DND-41 (cell line): ENCODE data around the gene GADD45GIP1.

Experiments used
- ATAC-seq: fragments of 200-7000 bp; cut with Tn5 transposase; 3 replicates; pipeline ENCODE4 v1.9.1; 2021; ENCODE audit warnings: low read depth; ENCODE audit not compliant: insufficient read depth
- DNase-seq: peaks from one replicate; pipeline ENCODE4 v3.0.0-alpha.2; 2020
- H2AFZ ChIP-seq: 2 replicates; pipeline ENCODE4 v1.6.0; 2012; ENCODE audit warnings: low read depth, low read length
- H3K27ac ChIP-seq: 2 replicates; pipeline ENCODE4 v1.5.1; 2012; ENCODE audit warnings: low read length, inconsistent platforms
- H3K27me3 ChIP-seq: fragments of 200-600 bp; sonication (generic); 2 replicates; pipeline ENCODE4 v1.6.0; 2012; ENCODE audit warnings: low read length, mild to moderate bottlenecking, inconsistent platforms; ENCODE audit not compliant: insufficient read depth, poor library complexity
- H3K36me3 ChIP-seq: 2 replicates; pipeline ENCODE4 v1.5.1; 2012; ENCODE audit warnings: low read length, inconsistent platforms; ENCODE audit not compliant: insufficient read depth
- H3K4me1 ChIP-seq: 2 replicates; pipeline ENCODE4 v1.5.1; 2012; ENCODE audit warnings: mild to moderate bottlenecking, low read length; ENCODE audit not compliant: insufficient read depth
- H3K4me2 ChIP-seq: 2 replicates; pipeline ENCODE4 v1.6.0; 2012; ENCODE audit warnings: mild to moderate bottlenecking, moderate library complexity, low read length, inconsistent platforms; ENCODE audit not compliant: insufficient read depth
- H3K4me3 ChIP-seq, 2 experiments: fragments of 200-600 bp in 1 of 2; shearing (Covaris generic) in 1 of 2; 2 replicates each; pipeline ENCODE4 v1.5.1; 2012 to 2016; ENCODE audit warnings: inconsistent platforms in 2 of 2, low read length in 2 of 2, mild to moderate bottlenecking in 2 of 2, low read depth in 1 of 2, moderate library complexity in 1 of 2
- H3K79me2 ChIP-seq: 2 replicates; pipeline ENCODE4 v1.6.0; 2012; ENCODE audit warnings: low read length, inconsistent platforms; ENCODE audit not compliant: insufficient read depth
- H3K9ac ChIP-seq: 2 replicates; pipeline ENCODE4 v1.6.0; 2012; ENCODE audit warnings: low read depth, mild to moderate bottlenecking, inconsistent platforms, low read length, moderate library complexity
- H3K9me3 ChIP-seq: 2 replicates; pipeline ENCODE4 v1.5.1; 2012; ENCODE audit warnings: low read length, moderate library complexity, mild to moderate bottlenecking, inconsistent platforms; ENCODE audit not compliant: insufficient read depth, severe bottlenecking
- H4K20me1 ChIP-seq: 2 replicates; pipeline ENCODE4 v1.6.0; 2012; ENCODE audit warnings: low read length; ENCODE audit not compliant: insufficient read depth
- EZH2 ChIP-seq: IDR thresholded peaks from 3 replicates; pipeline ENCODE4 v1.6.1; 2012; ENCODE audit warnings: borderline replicate concordance, low read depth, mild to moderate bottlenecking, moderate library complexity, low read length, inconsistent platforms; ENCODE audit not compliant: severe bottlenecking
- TF ChIP-seq, protein P1 (sequence below): IDR thresholded peaks from 2 replicates; pipeline ENCODE4 v1.5.1; 2012; ENCODE audit warnings: borderline replicate concordance, low read length, moderate library complexity, mild to moderate bottlenecking; ENCODE audit not compliant: poor library complexity, severe bottlenecking; ENCODE audit errors: extremely low read depth

GADD45GIP1 gene

DNA sequence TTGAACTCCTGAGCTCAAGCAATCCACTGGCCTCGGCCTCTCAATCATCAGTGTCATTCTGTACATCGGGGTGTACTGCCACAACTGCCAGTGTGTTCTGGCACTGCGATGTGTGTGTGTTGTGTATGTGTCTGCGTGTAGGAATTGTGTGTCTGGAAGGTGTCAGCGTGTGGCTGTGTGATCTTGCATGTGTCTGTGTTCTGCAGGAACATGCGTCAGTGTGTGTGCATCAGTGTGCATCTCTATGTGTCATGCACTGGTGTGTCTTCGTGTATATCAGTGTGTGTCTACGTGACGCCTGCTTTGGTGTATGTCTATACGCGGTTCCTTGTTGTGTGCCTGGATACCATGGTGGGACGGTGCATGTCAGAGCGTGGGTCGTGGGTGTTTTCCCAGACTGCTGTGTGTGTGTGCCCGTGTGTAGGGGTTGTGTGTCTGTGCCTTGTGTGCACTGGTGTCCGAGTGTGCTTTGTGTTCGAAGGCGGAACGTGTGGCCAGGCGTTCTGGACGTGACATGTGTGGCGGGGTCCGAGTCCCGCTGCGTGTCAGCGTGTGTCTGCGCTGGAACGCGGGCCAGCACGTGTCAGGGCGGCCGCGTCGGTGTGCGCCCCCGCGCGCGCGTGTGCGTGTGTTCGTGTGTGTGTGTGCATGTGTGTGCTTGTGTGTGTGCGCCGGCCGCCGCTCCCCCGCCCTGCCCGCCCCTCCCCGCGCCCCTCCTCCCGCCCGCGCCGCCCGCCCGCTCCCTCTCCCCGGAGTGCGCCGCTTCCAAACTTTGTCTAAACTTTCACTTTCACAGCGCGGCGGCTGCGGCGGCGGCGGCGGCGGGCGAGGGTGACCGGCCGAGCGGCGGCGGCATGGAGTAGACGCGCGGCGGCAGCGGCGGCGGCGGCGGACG, 37.9 kb upstream of the GADD45GIP1 start, which contains the start of gene NFIX:
TSS of gene NFIX (plus strand) at position 775 of the 895 bp plus-strand sequence. CDS start 363 bp downstream, outside the sequence.
- Histone ChIP-seq H3K36me3 (no peaks in the 10 kb centered on the region), H3K9me3 (no peaks in the 10 kb centered on the region), H3K27ac (peak within 1 kb of the TSS; percentile 55), H3K27me3 (peaks cover 6% of the 10 kb centered on the region), H2AFZ (peak within 1 kb of the TSS; percentile 81), H3K9ac (peak within 1 kb of the TSS; percentile 58), H3K4me3 (peak within 1 kb of the TSS; percentile 12 to 72; a peak in 3 of 4 replicates), H3K4me1 (peaks cover 19% of the 10 kb centered on the region), H3K79me2 (peaks cover 4% of the 10 kb centered on the region; the same call in 1 of the 2 replicates), H4K20me1 (peaks cover 13% of the 10 kb centered on the region; the same call in 1 of the 2 replicates), H3K4me2 (peak within 1 kb of the TSS; percentile 91)
- peak; percentile 74 for ATAC-seq
- peak; percentile 76 for DNase-seq
- no peak for TF ChIP-seq EZH2
- TF ChIP-seq, protein P1, sequence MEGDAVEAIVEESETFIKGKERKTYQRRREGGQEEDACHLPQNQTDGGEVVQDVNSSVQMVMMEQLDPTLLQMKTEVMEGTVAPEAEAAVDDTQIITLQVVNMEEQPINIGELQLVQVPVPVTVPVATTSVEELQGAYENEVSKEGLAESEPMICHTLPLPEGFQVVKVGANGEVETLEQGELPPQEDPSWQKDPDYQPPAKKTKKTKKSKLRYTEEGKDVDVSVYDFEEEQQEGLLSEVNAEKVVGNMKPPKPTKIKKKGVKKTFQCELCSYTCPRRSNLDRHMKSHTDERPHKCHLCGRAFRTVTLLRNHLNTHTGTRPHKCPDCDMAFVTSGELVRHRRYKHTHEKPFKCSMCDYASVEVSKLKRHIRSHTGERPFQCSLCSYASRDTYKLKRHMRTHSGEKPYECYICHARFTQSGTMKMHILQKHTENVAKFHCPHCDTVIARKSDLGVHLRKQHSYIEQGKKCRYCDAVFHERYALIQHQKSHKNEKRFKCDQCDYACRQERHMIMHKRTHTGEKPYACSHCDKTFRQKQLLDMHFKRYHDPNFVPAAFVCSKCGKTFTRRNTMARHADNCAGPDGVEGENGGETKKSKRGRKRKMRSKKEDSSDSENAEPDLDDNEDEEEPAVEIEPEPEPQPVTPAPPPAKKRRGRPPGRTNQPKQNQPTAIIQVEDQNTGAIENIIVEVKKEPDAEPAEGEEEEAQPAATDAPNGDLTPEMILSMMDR = no peak

DNA sequence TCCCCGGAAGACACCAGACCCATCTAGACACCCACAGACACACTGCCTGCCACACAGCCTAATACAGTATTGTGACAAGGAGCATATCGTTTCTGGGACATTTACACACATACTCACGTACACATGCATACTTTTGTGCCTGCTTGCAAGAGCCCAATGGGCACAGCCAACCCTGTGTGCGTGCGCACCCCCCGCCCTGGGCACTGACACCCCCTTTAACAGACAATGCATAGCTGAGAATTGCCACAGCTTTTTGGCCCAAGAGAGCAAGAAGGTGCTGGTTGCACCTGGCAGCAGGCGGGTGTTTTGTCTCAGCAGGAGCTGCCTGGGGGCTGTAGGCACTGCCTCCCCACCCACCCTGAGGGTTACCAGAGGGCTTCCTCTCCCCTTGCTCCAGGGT, 36.5 kb upstream of the GADD45GIP1 start:
- TF ChIP-seq EZH2 = no peak
- TF ChIP-seq, protein P1 = no peak
- ATAC-seq (no peak), DNase-seq (no peak)
- Histone ChIP-seq H3K27ac (no peak overlapping the region), H3K4me2 (no peak overlapping the region), H3K4me1 (peaks cover 19% of the 10 kb centered on the region), H3K9me3 (no peaks in the 10 kb centered on the region), H3K9ac (no peak overlapping the region), H3K4me3 (no peak overlapping the region), H4K20me1 (peaks cover 10% of the 10 kb centered on the region; the same call in 1 of the 2 replicates), H2AFZ (no peak overlapping the region), H3K27me3 (peaks cover 6% of the 10 kb centered on the region), H3K36me3 (no peaks in the 10 kb centered on the region), H3K79me2 (peaks cover 4% of the 10 kb centered on the region; the same call in 1 of the 2 replicates)

DNA sequence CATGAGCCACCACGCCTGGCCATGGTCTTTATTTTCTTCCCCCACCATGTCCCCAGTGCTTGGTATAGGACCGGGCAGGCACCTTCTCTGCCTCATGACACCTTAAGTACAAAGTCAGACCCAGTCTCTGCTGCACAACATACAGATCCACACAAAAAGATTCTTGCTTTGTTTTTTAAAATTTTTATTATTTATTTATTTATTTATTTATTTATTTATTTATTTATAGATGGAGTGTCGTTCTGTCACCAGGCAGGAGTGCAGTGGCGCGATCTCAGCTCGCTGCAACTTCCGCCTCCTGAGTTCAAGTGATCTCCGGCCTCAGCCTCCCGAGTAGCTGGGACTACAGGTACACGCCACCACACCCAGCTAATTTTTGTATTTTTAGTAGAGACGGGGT, 35.7 kb upstream of the GADD45GIP1 start:
- TF ChIP-seq EZH2 = no peak
- TF ChIP-seq, protein P1 = no peak
- Histone ChIP-seq H3K4me1 (peaks cover 19% of the 10 kb centered on the region), H3K27ac (no peak overlapping the region), H4K20me1 (peaks cover 9% of the 10 kb centered on the region; the same call in 1 of the 2 replicates), H3K9me3 (no peaks in the 10 kb centered on the region), H3K79me2 (peaks cover 4% of the 10 kb centered on the region; the same call in 1 of the 2 replicates), H3K4me3 (no peak overlapping the region), H3K36me3 (no peaks in the 10 kb centered on the region), H3K4me2 (no peak overlapping the region), H3K9ac (no peak overlapping the region), H2AFZ (no peak overlapping the region), H3K27me3 (peaks cover 6% of the 10 kb centered on the region)
- ATAC-seq = no peak
- no peak for DNase-seq
